Activated CD8-positive, alpha-beta memory T cell treated with anti-CD3 and anti-CD28 coated beads, Interleukin-2, amount 50 U/mL, for 24 hours (primary cell): ENCODE data around the gene PIP5K1A.
A peak's percentile ranks its signal among the peaks of the same experiment; 100 is the strongest.
"Not testable (repeated sequence)": the region's sequence is repeated elsewhere in the genome, so short reads cannot be mapped to it uniquely, and the experiment has no call there.

Experiments
- DNase-seq: peaks from one replicate; pipeline ENCODE4 v3.0.0-alpha.2; 2020; ENCODE audit errors: extremely low read depth

The PIP5K1A gene, protein sequence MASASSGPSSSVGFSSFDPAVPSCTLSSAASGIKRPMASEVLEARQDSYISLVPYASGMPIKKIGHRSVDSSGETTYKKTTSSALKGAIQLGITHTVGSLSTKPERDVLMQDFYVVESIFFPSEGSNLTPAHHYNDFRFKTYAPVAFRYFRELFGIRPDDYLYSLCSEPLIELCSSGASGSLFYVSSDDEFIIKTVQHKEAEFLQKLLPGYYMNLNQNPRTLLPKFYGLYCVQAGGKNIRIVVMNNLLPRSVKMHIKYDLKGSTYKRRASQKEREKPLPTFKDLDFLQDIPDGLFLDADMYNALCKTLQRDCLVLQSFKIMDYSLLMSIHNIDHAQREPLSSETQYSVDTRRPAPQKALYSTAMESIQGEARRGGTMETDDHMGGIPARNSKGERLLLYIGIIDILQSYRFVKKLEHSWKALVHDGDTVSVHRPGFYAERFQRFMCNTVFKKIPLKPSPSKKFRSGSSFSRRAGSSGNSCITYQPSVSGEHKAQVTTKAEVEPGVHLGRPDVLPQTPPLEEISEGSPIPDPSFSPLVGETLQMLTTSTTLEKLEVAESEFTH

DNA sequence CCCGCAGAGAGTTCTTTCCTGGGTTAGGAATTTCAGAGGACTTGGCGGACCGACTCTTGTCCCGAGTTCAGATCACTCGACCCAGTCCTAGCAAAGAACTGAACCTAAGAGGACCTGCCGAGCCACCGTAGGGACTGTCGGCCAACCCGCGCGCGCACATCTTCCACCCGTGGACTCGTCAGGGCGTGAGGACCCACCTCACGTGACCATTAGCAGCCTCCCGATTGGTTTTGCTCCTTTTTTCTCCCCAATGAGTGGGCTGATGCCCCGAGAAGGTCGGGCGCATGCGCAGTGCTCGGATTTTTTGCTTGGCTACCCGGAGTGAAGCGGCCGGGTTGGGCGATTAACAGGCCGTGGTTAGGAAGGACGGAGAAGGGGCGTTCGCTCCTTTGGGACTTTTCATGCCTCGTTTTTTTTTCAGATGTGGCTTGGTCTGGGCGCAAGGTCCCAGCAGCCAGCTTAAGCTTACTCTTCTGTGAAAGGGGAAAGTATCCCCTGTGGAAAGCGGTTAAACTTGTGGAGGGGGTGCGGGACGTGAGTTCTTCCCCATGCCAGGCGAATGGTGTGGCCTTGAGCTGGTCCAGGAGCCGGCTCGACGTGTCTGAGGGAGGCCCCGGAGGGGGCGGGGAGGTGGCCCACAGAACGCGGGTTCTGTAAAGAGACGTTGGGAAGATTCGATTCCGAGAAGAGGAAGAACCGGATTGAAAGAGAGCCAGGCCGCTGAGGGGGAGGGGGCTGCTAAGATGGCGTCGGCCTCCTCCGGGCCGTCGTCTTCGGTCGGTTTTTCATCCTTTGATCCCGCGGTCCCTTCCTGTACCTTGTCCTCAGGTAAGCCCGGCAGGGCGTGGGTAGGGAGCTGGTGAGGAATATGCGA is at the start of gene PIP5K1A:
Gene PIP5K1A (plus strand): TSS at position 299 of the 874 bp plus-strand sequence. CDS start 445 bp downstream, at position 744.
- DNase-seq, result peak; percentile 98

GRCh38 chr1:151156515-151156819 is 41.9 kb upstream of the PIP5K1A start, which contains the start of gene TNFAIP8L2:
TSS of gene TNFAIP8L2 (plus strand) at chr1:151156649. CDS start at chr1:151158698, 2,049 bp downstream.
- peak; percentile 55 for DNase-seq

DNA sequence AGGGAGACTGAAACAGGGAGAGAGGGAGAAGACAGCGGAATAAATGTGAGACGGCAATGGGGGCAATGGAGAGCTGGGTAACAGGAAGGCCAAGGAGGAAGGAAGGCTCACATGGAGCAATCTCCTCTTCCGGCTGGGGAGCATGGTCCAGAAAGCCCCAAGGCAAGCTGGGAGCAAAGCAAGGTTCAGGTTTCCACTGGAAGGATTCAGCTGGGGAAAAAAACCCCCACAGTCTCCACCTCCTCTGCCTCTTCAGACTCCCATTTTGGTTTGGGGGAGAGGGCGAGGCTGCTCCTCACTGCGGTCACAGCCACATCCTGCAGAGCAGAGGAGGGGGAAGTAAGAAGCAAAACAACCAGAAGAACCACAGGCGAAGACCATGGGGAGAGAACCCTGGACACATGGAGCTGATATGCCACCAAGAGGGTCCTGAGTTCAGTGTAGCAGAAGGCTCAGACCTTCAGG is 41.3 kb upstream of the PIP5K1A start:
- no peak for DNase-seq

- no peak for DNase-seq
These were observed 40.0 kb upstream of the PIP5K1A start for GRCh38 chr1:151158326-151158725.

DNA sequence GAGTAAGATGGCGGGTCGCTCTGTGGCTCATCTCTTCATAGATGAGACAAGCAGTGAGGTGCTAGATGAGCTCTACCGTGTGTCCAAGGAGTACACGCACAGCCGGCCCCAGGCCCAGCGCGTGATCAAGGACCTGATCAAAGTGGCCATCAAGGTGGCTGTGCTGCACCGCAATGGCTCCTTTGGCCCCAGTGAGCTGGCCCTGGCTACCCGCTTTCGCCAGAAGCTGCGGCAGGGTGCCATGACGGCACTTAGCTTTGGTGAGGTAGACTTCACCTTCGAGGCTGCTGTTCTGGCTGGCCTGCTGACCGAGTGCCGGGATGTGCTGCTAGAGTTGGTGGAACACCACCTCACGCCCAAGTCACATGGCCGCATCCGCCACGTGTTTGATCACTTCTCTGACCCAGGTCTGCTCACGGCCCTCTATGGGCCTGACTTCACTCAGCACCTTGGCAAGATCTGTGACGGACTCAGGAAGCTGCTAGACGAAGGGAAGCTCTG is 39.6 kb upstream of the PIP5K1A start:
- DNase-seq, result no peak

- DNase-seq, result no peak
These were observed 39.0 kb upstream of the PIP5K1A start for GRCh38 chr1:151159373-151159772.

DNA sequence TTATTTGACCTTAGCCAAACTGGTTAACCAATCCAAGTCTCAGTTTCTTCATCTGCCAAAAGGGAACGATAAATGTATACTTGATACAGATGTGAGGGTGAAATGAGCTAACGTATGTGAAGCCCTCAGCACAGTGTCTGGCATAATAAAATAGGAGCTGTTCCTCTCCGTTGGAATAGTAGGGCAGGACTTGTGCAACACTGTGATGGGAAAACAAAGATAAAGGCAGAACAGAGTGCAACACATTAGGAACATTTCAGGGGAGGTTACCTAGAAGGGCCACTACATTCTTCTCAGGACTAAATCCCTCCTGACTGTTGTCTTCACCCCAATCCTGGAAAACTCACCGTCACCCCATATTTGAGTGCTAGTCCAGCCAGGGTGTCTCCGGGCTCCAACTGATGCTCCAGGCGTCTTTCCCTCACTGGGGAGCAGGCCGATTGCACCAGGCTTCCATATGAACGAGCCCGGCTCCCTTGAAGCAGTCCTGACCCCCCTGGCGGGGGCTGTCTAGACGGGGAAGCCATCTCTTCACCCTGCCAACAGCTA is 33.5 kb upstream of the PIP5K1A start:
- DNase-seq, result no peak

DNA sequence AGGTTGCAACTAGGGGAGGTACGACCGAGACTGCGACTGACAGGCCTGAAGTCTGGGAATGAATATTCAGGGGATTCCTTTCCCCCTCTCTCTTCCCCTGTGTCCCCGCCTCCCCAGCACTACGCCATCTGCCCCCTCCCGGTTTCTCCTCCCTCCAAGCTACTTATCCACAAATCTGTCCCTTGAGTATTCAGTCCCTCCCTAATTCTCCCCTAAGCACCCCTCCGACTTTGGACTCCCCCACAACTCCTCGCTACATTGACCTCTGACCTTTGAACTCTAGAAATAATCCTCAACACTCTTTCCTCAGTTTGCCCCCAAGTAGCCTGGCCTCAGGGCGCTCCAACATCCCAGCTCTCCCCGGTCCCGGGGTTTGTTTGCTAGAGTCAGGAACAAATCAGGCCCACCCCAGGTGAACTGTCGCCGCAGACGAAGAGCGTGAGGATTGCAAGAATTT is 33.0 kb upstream of the PIP5K1A start:
- DNase-seq, result no peak

DNA sequence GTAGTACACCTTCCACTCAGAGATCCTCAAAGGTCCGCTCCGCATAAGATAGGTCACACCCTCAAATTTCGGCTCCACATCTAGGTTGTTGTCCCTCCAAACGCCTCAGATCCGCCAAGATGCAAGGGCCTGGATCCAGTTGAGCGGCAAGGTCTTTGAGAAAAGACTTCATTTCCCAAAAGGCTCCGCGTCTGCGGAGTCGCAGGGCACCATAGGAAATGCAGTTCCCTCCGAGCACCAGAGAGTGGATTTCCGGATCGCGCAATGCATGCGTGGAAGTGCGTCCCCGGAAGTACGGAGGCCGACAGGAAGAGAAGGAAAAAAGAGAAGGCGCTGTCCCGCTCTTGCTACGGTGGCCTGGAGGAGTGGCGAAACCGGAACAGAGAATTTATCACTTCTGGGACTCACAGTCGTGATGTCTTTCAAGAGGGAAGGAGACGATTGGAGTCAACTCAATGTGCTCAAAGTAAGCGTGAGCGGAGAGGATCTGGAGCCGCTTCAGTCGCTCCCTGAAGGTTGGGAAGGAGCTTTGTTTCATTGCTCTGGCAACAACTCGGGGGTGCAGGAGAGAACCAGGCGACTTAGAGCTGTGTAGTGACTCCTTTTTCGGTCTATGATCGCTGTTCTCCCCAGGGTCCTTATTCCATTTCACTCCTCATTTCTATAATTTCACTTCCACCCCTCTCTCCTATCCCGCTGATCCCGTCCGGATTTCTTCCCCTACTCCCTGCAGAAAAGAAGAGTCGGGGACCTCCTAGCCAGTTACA is 32.4 kb upstream of the PIP5K1A start, which contains the start of the genes LYSMD1 and SCNM1:
Gene LYSMD1 (minus strand): TSS at position 165 of the 767 bp plus-strand sequence. CDS start 644 bp downstream, outside the sequence.
Gene SCNM1 (plus strand): TSS at position 407 of the 767 bp plus-strand sequence. CDS start 9 bp downstream, at position 416.
- DNase-seq, result peak; percentile 91

- no peak for DNase-seq
These were observed 31.8 kb upstream of the PIP5K1A start for GRCh38 chr1:151166505-151166956.

GRCh38 chr1:151167116-151167515 is 31.2 kb upstream of the PIP5K1A start:
- no peak for DNase-seq

GRCh38 chr1:151171190-151171589 is 27.2 kb upstream of the PIP5K1A start:
- no peak for DNase-seq

GRCh38 chr1:151175041-151175741 is 23.2 kb upstream of the PIP5K1A start:
- no peak for DNase-seq

GRCh38 chr1:151175863-151176262 is 22.5 kb upstream of the PIP5K1A start, which contains the start of gene TMOD4:
TSS of gene TMOD4 (minus strand) at chr1:151175981. CDS start at chr1:151174875, 1,106 bp downstream.
- no peak for DNase-seq

DNA sequence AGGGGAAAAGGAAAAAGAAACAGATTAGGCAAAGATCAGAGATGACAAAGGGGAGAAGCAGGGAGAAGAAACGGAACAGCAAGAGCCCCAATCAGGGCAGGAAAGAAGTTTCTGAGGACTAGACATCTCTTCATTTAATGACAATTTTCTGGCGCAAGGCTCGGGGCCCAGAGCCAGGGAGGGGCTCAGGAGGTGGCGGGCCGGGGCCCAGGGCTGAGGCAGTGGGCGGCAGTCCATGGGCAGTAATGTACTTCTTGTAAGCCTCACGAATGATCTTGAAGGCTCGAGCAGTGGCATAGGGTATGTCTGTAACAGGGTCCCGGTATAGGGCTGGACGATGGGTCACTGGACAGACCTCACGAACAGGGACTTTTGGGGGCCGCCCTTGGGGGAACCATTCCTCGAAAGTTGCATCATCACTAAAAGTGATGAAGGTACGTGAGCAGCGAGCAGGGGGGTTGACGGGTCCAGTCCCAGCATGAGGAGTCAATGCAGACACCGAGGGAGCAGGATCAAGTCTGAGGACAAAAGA is 21.8 kb upstream of the PIP5K1A start:
- no peak for DNase-seq

DNA sequence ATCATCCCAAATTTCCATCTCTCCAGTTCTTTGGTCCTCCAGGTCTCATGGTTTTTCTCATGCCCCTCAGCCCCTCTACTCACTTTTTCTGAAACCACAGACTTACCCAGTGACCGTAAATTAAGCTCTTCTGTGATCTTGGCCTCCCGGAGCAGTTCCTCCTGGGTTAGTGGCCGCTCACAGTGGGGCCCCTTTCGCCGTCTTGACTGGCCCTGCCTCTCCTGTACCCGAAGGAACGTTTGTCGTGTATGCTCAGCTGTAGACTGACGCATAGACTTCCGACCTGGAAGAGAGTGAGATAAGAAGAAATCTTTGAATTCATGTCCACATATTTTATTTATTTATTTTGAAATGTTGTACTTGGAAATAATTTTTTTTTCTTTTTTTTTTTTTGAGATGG is 14.1 kb upstream of the PIP5K1A start:
- no peak for DNase-seq

- no peak for DNase-seq
These were observed 11.1 kb upstream of the PIP5K1A start for GRCh38 chr1:151187205-151187604.

- DNase-seq, result not testable (repeated sequence)
These were observed 9.7 kb upstream of the PIP5K1A start for GRCh38 chr1:151188667-151189066.

DNA sequence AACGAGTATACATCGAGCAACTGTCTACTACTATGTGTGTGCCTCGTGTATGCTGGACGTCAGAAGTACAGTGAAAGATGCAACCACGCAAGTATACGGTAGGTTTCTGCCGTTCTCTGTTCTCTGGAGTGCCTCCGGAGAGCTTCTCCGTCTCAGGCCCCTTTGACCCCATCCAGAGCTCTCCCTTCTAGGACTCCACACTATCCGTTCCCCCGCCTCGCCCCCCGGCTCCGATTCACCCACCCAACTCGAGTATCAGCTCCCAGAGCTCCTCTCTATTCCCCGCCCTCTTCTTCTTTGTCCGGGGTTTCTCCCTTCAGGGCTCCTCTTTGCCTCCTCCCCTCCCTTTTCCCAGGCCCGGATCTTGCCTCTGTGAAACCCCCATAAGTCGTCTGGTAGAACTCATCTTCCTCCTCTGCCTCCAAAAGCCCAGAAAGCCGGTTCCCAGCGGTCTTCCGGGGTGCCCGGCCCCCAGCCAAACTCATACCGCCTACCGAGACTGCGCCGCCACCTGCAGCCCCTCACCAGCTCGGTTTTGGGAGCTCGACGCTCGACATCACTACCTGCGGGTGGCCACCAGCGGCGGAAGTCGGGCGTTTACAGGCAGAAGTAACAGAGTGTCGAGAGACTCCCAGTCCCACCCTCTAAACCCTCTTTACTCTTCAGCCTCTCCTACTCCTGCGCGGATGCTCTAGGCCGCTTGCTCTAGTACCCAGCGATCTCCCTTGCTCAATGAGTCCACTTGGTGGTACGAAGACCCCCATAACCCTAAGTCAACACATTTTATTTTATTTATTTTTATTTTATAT is 8.5 kb upstream of the PIP5K1A start, which contains the start of gene VPS72:
Gene VPS72 (minus strand): TSS at position 561 of the 809 bp plus-strand sequence. CDS start 76 bp downstream, at position 485.
- peak; percentile 72 for DNase-seq
